CD4-positive, alpha-beta T cell (primary cell): ENCODE data around the gene GMFB. TPM values are rescaled to one million over a fixed set of nuclear protein-coding genes. Genes with fewer than 3 reads are reported as not detected.
A peak's percentile ranks its signal among the peaks of the same experiment; 100 is the strongest.

Experiments
- ATAC-seq: fragments of 200-7000 bp; cut with Tn5 transposase; one replicate; pipeline ENCODE4 v1.10.0; 2022; ENCODE audit warnings: mild to moderate bottlenecking; ENCODE audit not compliant: poor library complexity
- CTCF ChIA-PET: fragments of 350-600 bp; sonication (Branson Sonifier 250); formaldehyde crosslinking; loops from one replicate; lab custom pipeline; 2021; ENCODE audit warnings: antibody characterized with exemption, inconsistent platforms; lab: Charles Lee
- POLR2A ChIA-PET: fragments of 350-600 bp; sonication (Branson Sonifier 250); formaldehyde crosslinking; loops from one replicate; lab custom pipeline; 2021; ENCODE audit warnings: antibody characterized with exemption, inconsistent platforms; lab: Charles Lee
- DNase-seq, 14 experiments: peaks; one replicate each; pipeline ENCODE4 v3.0.0-alpha.2; 2013 to 2020; ENCODE audit warnings: mixed read lengths in 2 of 14
- H3K27ac ChIP-seq, 2 donors: one replicate each; pipeline versions ENCODE4 v1.5.1 to v1.7.0; 2013; ENCODE audit warnings: low read length in 2 of 2, low read depth in 1 of 2, mild to moderate bottlenecking in 1 of 2
- H3K27me3 ChIP-seq, 2 experiments: 1 replicate in 1 of 2; 2 replicates in 1 of 2; pipeline versions ENCODE4 v1.6.1 to v1.7.0; 2013; ENCODE audit warnings: low read length in 2 of 2, control low read depth in 1 of 2, mild to moderate bottlenecking in 1 of 2, moderate library complexity in 1 of 2; ENCODE audit not compliant: insufficient read depth in 2 of 2, control insufficient read depth in 1 of 2
- H3K36me3 ChIP-seq: one replicate; pipeline ENCODE4 v1.6.1; 2013; ENCODE audit warnings: low read length, control low read depth; ENCODE audit not compliant: insufficient read depth
- H3K4me1 ChIP-seq: one replicate; pipeline ENCODE4 v1.6.1; 2013; ENCODE audit warnings: low read length, control low read depth; ENCODE audit not compliant: insufficient read depth
- H3K4me3 ChIP-seq: one replicate; pipeline ENCODE4 v1.5.1; 2013; ENCODE audit warnings: mild to moderate bottlenecking, low read length, moderate library complexity
- H3K9me3 ChIP-seq, 2 experiments: 1 replicate in 1 of 2; 2 replicates in 1 of 2; pipeline versions ENCODE4 v1.6.1 to v1.7.0; 2013; ENCODE audit warnings: low read length in 2 of 2, mild to moderate bottlenecking in 2 of 2, control low read depth in 1 of 2, moderate library complexity in 1 of 2; ENCODE audit not compliant: control insufficient read depth in 1 of 2, insufficient read depth in 1 of 2
- H3K27ac Mint-ChIP-seq: one replicate; pipeline ENCODE4 v1.8.0; 2020; ENCODE audit warnings: mixed read lengths
- H3K27me3 Mint-ChIP-seq: one replicate; pipeline ENCODE4 v1.8.0; 2021; ENCODE audit warnings: mixed read lengths
- H3K36me3 Mint-ChIP-seq: one replicate; pipeline ENCODE4 v1.8.0; 2021; ENCODE audit warnings: low read depth, mixed read lengths
- H3K4me1 Mint-ChIP-seq: one replicate; pipeline ENCODE4 v1.8.0; 2021; ENCODE audit warnings: low read depth, mixed read lengths
- H3K4me3 Mint-ChIP-seq: one replicate; pipeline ENCODE4 v1.8.0; 2020; ENCODE audit warnings: mild to moderate bottlenecking, mixed read lengths
- H3K9me3 Mint-ChIP-seq: one replicate; pipeline ENCODE4 v1.8.0; 2020; ENCODE audit warnings: mixed read lengths
- intact Hi-C, 2 experiments: fragments of 100-400 bp; cut with DNase I in 1 of 2; cut with micrococcal nuclease in 1 of 2; formaldehyde crosslinking; loops; one replicate each; pipeline versions ENCODE4 v1.15.1 to v1.9.0; 2023 to 2025; cut with DNase I, micrococcal nuclease
- total RNA-seq, 174 experiments: library from RNA in 2 of 174; stranded (reverse) in 2 of 174; gene quantifications; one replicate each; pipeline ENCODE4 v1.2.3 and lab custom pipeline; 2021 to 2026
- TF ChIP-seq, protein P1 (sequence below): fragments of 200-600 bp; IDR thresholded peaks from one replicate; pipeline ENCODE4 v1.8.0; 2022; ENCODE audit warnings: antibody characterized with exemption, mild to moderate bottlenecking

GMFB gene
- total RNA-seq, 2 experiments from 2014 or later, result 39.5 to 43.5 TPM

DNA sequence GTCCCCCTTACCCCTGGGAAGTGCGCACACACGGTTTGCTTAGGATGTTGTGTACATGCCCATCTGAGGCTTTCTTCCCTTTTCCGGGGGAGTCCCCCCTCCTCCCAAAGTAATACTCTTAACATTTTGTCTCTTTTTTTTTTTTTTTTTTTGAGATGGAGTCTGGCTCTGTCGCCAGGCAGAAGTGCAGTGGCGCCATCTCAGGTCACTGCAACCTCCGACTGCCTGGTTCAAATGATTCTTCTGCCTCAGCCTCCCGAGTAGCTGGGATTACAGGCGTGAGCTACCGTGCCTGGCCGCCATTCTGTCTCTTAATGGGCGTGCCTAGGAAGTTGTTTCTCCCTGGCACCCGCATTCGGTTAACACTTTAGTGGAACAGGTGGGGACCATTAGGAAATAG, 4.5 kb upstream of the GMFB start:
- Histone ChIP-seq H3K4me3 (no peak overlapping the region), H3K27me3 (no peaks in the 10 kb centered on the region), H3K4me1 (peaks cover 15% of the 10 kb centered on the region), H3K27ac (no peak overlapping the region), H3K36me3 (no peaks in the 10 kb centered on the region), H3K9me3 (no peaks in the 10 kb centered on the region)
- CTCF ChIA-PET, result no interaction called here
- Mint-ChIP-seq H3K27me3 (peaks cover 4% of the 10 kb centered on the region), H3K27ac (no peak overlapping the region), H3K4me3 (no peak overlapping the region), H3K9me3 (no peaks in the 10 kb centered on the region), H3K4me1 (peaks cover 25% of the 10 kb centered on the region), H3K36me3 (peaks cover 10% of the 10 kb centered on the region)
- intact Hi-C loops, result no loop called here
- POLR2A ChIA-PET, result interaction anchor here (3.5 kb wide), 1 partner anchor 16 kb away, joined by 16 read pairs; the partner anchor contains the start of gene CGRRF1
- TF ChIP-seq, protein P1, sequence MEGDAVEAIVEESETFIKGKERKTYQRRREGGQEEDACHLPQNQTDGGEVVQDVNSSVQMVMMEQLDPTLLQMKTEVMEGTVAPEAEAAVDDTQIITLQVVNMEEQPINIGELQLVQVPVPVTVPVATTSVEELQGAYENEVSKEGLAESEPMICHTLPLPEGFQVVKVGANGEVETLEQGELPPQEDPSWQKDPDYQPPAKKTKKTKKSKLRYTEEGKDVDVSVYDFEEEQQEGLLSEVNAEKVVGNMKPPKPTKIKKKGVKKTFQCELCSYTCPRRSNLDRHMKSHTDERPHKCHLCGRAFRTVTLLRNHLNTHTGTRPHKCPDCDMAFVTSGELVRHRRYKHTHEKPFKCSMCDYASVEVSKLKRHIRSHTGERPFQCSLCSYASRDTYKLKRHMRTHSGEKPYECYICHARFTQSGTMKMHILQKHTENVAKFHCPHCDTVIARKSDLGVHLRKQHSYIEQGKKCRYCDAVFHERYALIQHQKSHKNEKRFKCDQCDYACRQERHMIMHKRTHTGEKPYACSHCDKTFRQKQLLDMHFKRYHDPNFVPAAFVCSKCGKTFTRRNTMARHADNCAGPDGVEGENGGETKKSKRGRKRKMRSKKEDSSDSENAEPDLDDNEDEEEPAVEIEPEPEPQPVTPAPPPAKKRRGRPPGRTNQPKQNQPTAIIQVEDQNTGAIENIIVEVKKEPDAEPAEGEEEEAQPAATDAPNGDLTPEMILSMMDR, result no peak
- ATAC-seq (no peak), DNase-seq (peak in 1 of 14 experiments; percentile 32)

DNA sequence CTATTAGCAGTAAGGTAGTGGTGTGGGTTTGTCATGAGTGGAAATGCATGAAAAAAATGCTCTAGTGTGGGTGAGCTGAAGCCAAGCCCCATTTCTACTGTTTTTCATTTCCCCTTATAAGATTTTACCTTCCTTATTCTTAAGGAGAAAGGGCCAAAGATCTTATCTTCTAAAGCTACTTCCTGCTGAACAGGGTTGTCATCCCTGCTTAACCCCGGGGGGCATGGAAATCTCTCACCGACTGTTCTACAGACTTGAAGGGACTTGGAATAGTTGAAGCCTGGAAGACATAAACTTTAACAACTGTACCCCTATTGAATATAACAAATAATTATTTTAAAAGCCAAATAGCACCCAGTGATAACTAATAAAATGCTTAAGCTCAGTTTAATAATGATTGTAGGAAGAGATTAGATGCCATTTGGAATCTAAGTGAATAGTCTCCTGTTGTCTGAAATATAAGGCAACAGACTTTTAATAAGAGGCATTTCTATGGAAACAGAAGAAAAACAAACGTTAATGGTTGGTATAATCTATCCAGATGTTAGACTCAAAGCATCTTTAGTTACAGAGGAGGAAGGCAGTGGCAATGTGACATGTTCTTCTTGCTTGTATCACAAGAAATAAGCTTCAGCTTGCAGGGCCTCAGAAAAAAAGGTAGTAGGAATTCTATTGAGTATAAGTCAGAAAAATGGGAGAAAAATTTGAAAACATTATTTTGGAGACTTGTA, 1.8 kb upstream of the GMFB start:
- ChIA-PET CTCF (interaction anchor here (4.0 kb wide), 1 partner anchor 19 kb away, joined by 21 read pairs; the partner anchor contains the start of gene CGRRF1), POLR2A (interaction anchor here (5.9 kb wide), 1 partner anchor 19 kb away, joined by 56 read pairs; the partner anchor contains the start of gene CGRRF1)
- DNase-seq (no peak), ATAC-seq (no peak)
- Histone ChIP-seq H3K4me3 (no peak overlapping the region), H3K36me3 (no peaks in the 10 kb centered on the region), H3K9me3 (no peaks in the 10 kb centered on the region), H3K27me3 (no peaks in the 10 kb centered on the region), H3K4me1 (peaks cover 32% of the 10 kb centered on the region), H3K27ac (no peak overlapping the region)
- peaks cover 18% of the 10 kb centered on the region for H3K36me3 Mint-ChIP-seq
- H3K27me3 Mint-ChIP-seq, result no peaks in the 10 kb centered on the region
- no peaks in the 10 kb centered on the region for H3K9me3 Mint-ChIP-seq
- TF ChIP-seq, protein P1, result no peak
- intact Hi-C loops, result no loop called here
- peak overlapping the region; percentile 86 for H3K27ac Mint-ChIP-seq
- H3K4me3 Mint-ChIP-seq, result peak overlapping the region; percentile 60
- H3K4me1 Mint-ChIP-seq, result peaks cover 52% of the 10 kb centered on the region

DNA sequence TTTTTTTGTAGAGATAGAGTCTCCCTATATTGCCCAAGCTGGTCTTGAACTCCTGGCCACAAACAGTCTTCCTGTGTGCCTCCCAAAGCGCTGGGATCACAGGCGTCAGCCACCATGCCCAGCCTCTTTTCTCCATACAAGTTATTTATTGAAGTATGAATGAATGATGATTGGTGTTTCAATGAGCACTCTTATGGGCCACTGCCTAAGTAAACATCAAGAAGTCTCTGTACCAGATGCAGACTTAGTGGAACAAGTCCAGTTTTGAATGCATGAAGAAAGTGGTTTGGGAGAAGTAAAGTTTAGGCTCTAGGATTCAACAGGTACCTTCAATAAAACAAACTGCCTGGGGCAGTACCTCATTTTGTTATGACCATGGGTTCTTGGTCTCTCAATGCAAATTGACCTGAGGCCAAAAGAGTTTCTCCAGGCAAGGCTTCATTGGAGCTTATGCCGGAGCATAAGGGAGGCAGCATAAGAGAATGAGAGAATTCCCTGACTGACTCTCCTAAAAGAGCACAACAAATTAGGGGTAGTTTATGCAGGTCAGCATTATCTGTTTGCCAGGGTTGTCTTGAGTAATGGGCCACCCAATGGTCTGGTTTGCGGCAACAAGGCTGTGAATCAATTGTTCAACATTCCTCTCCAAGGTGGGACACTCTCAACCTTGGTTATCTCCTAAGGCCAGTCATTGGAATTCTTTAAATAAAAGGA, 1.1 kb upstream of the GMFB start:
- Mint-ChIP-seq H3K9me3 (no peaks in the 10 kb centered on the region), H3K36me3 (peaks cover 22% of the 10 kb centered on the region), H3K4me3 (peak overlapping the region; percentile 99), H3K27ac (peak overlapping the region; percentile 86), H3K27me3 (no peaks in the 10 kb centered on the region), H3K4me1 (peaks cover 59% of the 10 kb centered on the region)
- no peaks in the 10 kb centered on the region for H3K9me3 ChIP-seq
- intact Hi-C loops, result loop anchor here (1.0 to 10.0 kb wide), 5 partner anchors 20 to 1095 kb away; partner anchors contain the start of genes CNIH1 (in 2 of the 2), KTN1 (in 1 of the 2) and SAMD4A (in 1 of the 2)
- H3K27me3 ChIP-seq, result no peaks in the 10 kb centered on the region
- ChIA-PET CTCF (interaction anchor here (4.0 kb wide), 1 partner anchor 19 kb away, joined by 21 read pairs; the partner anchor contains the start of gene CGRRF1), POLR2A (interaction anchor here (0.8 to 5.9 kb wide), 4 partner anchors 14 to 93 kb away, joined by 3 to 56 read pairs (median 5); partner anchors contain the start of genes CDKN3 and CGRRF1)
- peak overlapping the region in 1 of 2 donors; percentile 36 for H3K27ac ChIP-seq
- TF ChIP-seq, protein P1, result no peak
- DNase-seq (no peak), ATAC-seq (no peak)
- no peaks in the 10 kb centered on the region for H3K36me3 ChIP-seq
- H3K4me1 ChIP-seq, result peaks cover 32% of the 10 kb centered on the region
- H3K4me3 ChIP-seq, result peak overlapping the region; percentile 95
